BLaER1 treated with 17β-estradiol and CSF1 and Interleukin-3, amounts not matched to agents 10 nM and 100 nM (cell line): Measurements from ENCODE around the gene FAM83D.
A peak's percentile ranks its signal among the peaks of the same experiment; 100 is the strongest.

Experiments used
- H3K27ac ChIP-seq, 11 experiments: shearing (Covaris generic); formaldehyde crosslinking; 2 replicates each; pipeline ENCODE4 v1.8.1; 2022
- H3K27me3 ChIP-seq, 11 experiments: shearing (Covaris generic); formaldehyde crosslinking; 2 replicates each; pipeline ENCODE4 v1.8.1; 2022
- H3K36me3 ChIP-seq, 11 experiments: shearing (Covaris generic); formaldehyde crosslinking; 2 replicates each; pipeline ENCODE4 v1.8.1; 2022
- H3K4me1 ChIP-seq, 10 experiments: shearing (Covaris generic); formaldehyde crosslinking; 2 replicates each; pipeline ENCODE4 v1.8.1; 2022
- H3K4me2 ChIP-seq, 11 experiments: shearing (Covaris generic); formaldehyde crosslinking; 2 replicates each; pipeline ENCODE4 v1.8.1; 2022
- H3K4me3 ChIP-seq, 10 experiments: shearing (Covaris generic); formaldehyde crosslinking; 2 replicates each; pipeline ENCODE4 v1.8.1; 2022
- H3K9ac ChIP-seq, 11 experiments: shearing (Covaris generic); formaldehyde crosslinking; 2 replicates each; pipeline ENCODE4 v1.8.1; 2022
- H3K9me3 ChIP-seq, 11 experiments: shearing (Covaris generic); formaldehyde crosslinking; replicated peaks in 1 of 11; 2 replicates each; pipeline ENCODE4 v1.8.1; 2022
- H4K20me1 ChIP-seq, 11 experiments: shearing (Covaris generic); formaldehyde crosslinking; 2 replicates each; pipeline ENCODE4 v1.8.1; 2022
- Cebpa-rat ChIP-seq, 11 experiments: shearing (Covaris generic); IDR thresholded peaks; 2 replicates each; pipeline ENCODE4 v1.8.1; 2022

FAM83D gene

GRCh38 chr20:38926142-38926933 lies at the start of gene FAM83D:
TSS of gene FAM83D (plus strand) at chr20:38926417. CDS start at chr20:38926443, 26 bp downstream.
- no peaks in the 10 kb centered on the region for H3K27me3 ChIP-seq
- peaks cover 0 to 44% (median 38%) of the 10 kb centered on the region in 11 experiments; a peak in 18 of 22 replicates for H4K20me1 ChIP-seq
- peak within 1 kb of the TSS; percentile 82 to 96 (median 91) for H3K9ac ChIP-seq
- peak within 1 kb of the TSS; percentile 84 to 100 (median 96) for H3K4me2 ChIP-seq
- H3K9me3 ChIP-seq: no peaks in the 10 kb centered on the region
- H3K27ac ChIP-seq: peak within 1 kb of the TSS in 10 of 11 experiments; percentile 56 to 93 (median 88); a peak in 21 of 22 replicates
- H3K36me3 ChIP-seq: peaks cover 0 to 30% (median 22%) of the 10 kb centered on the region in 11 experiments; a peak in 15 of 22 replicates
- no peak for TF ChIP-seq Cebpa-rat (IDR thresholded peaks at IDR 0.05)
- peaks cover 18 to 43% (median 36%) of the 10 kb centered on the region in 10 experiments for H3K4me1 ChIP-seq
- H3K4me3 ChIP-seq: peak within 1 kb of the TSS; percentile 69 to 96 (median 88)

- no peaks in the 10 kb centered on the region for H3K9me3 ChIP-seq
- H3K4me3 ChIP-seq: no peak overlapping the region
- H4K20me1 ChIP-seq: peaks cover 0 to 27% (median 12%) of the 10 kb centered on the region in 11 experiments; a peak in 12 of 22 replicates
- no peaks in the 10 kb centered on the region for H3K36me3 ChIP-seq
- H3K27ac ChIP-seq: no peak overlapping the region
- no peak overlapping the region for H3K9ac ChIP-seq
- H3K4me1 ChIP-seq: peaks cover 51 to 98% (median 91%) of the 10 kb centered on the region in 10 experiments
- TF ChIP-seq Cebpa-rat (IDR thresholded peaks at IDR 0.05): no peak
- H3K4me2 ChIP-seq: no peak overlapping the region
- H3K27me3 ChIP-seq: no peaks in the 10 kb centered on the region
Measured at GRCh38 chr20:38877483-38877882, 48.7 kb upstream of the FAM83D start.

GRCh38 chr20:38878866-38879265 lies 47.4 kb upstream of the FAM83D start:
- H3K4me2 ChIP-seq: peak overlapping the region in 9 of 11 experiments; percentile 32 to 58 (median 49); a peak in 16 of 22 replicates
- H3K4me3 ChIP-seq: no peak overlapping the region
- H3K9ac ChIP-seq: no peak overlapping the region
- no peak overlapping the region for H3K27ac ChIP-seq
- no peak for TF ChIP-seq Cebpa-rat (IDR thresholded peaks at IDR 0.05)
- no peaks in the 10 kb centered on the region for H3K36me3 ChIP-seq
- no peaks in the 10 kb centered on the region for H3K9me3 ChIP-seq
- H3K27me3 ChIP-seq: no peaks in the 10 kb centered on the region
- peaks cover 37 to 98% (median 91%) of the 10 kb centered on the region in 10 experiments for H3K4me1 ChIP-seq
- H4K20me1 ChIP-seq: peaks cover 0 to 39% (median 12%) of the 10 kb centered on the region in 11 experiments; a peak in 13 of 22 replicates

GRCh38 chr20:38880952-38881735 lies 45.1 kb upstream of the FAM83D start:
- Histone ChIP-seq H3K27me3 (no peaks in the 10 kb centered on the region), H4K20me1 (peaks cover 0 to 44% (median 12%) of the 10 kb centered on the region in 11 experiments; a peak in 13 of 22 replicates), H3K36me3 (no peaks in the 10 kb centered on the region), H3K27ac (peak overlapping the region in 2 of 11 experiments; percentile 22 to 43; a peak in 2 of 22 replicates), H3K4me3 (peak overlapping the region in 3 of 10 experiments; percentile 6 to 31 (median 6); a peak in 2 of 20 replicates), H3K4me2 (peak overlapping the region; percentile 62 to 90 (median 82)), H3K9ac (peak overlapping the region in 3 of 11 experiments; percentile 14 to 20 (median 16); a peak in 2 of 22 replicates), H3K4me1 (peaks cover 14 to 80% (median 71%) of the 10 kb centered on the region in 10 experiments), H3K9me3 (no peaks in the 10 kb centered on the region)
- no peak for TF ChIP-seq Cebpa-rat (IDR thresholded peaks at IDR 0.05)

GRCh38 chr20:38881806-38882440 lies 44.3 kb upstream of the FAM83D start:
- Histone ChIP-seq H3K27me3 (no peaks in the 10 kb centered on the region), H4K20me1 (peaks cover 0 to 44% (median 12%) of the 10 kb centered on the region in 11 experiments; a peak in 13 of 22 replicates), H3K4me1 (peaks cover 11 to 73% (median 63%) of the 10 kb centered on the region in 10 experiments), H3K4me3 (no peak overlapping the region), H3K27ac (no peak overlapping the region), H3K9me3 (no peaks in the 10 kb centered on the region), H3K4me2 (peak overlapping the region; percentile 62 to 90 (median 82)), H3K36me3 (no peaks in the 10 kb centered on the region), H3K9ac (no peak overlapping the region)
- no peak for TF ChIP-seq Cebpa-rat (IDR thresholded peaks at IDR 0.05)

GRCh38 chr20:38882600-38882999 lies 43.6 kb upstream of the FAM83D start:
- no peaks in the 10 kb centered on the region for H3K27me3 ChIP-seq
- TF ChIP-seq Cebpa-rat (IDR thresholded peaks at IDR 0.05): no peak
- H3K9me3 ChIP-seq: no peaks in the 10 kb centered on the region
- H3K4me3 ChIP-seq: no peak overlapping the region
- peaks cover 11 to 66% (median 62%) of the 10 kb centered on the region in 10 experiments for H3K4me1 ChIP-seq
- H3K9ac ChIP-seq: no peak overlapping the region
- peak overlapping the region in 9 of 11 experiments; percentile 16 to 90 (median 82); a peak in 17 of 22 replicates for H3K4me2 ChIP-seq
- peaks cover 0 to 44% (median 12%) of the 10 kb centered on the region in 11 experiments; a peak in 13 of 22 replicates for H4K20me1 ChIP-seq
- H3K36me3 ChIP-seq: no peaks in the 10 kb centered on the region
- H3K27ac ChIP-seq: peak overlapping the region in 1 of 11 experiments; percentile 28; a peak in 1 of 22 replicates

GRCh38 chr20:38883081-38883980 lies 42.9 kb upstream of the FAM83D start:
- Histone ChIP-seq H3K27ac (peak overlapping the region in 3 of 11 experiments; percentile 25 to 37 (median 28); a peak in 1 of 22 replicates), H3K9me3 (no peaks in the 10 kb centered on the region), H3K4me3 (no peak overlapping the region), H3K4me1 (peaks cover 11 to 62% (median 59%) of the 10 kb centered on the region in 10 experiments), H3K27me3 (no peaks in the 10 kb centered on the region), H3K36me3 (no peaks in the 10 kb centered on the region), H4K20me1 (peaks cover 0 to 44% (median 15%) of the 10 kb centered on the region in 11 experiments; a peak in 13 of 22 replicates), H3K9ac (no peak overlapping the region; a peak in 1 of 22 replicates), H3K4me2 (peak overlapping the region in 9 of 11 experiments; percentile 16 to 90 (median 68); a peak in 17 of 22 replicates)
- TF ChIP-seq Cebpa-rat (IDR thresholded peaks at IDR 0.05): no peak
